HG03175 (cell line): Measurements from ENCODE around the gene RBMS2.
"Not testable (repeated sequence)": the region's sequence is repeated elsewhere in the genome, so short reads cannot be mapped to it uniquely, and the experiment has no call there.

Source experiments
- ATAC-seq: cut with Tn5 transposase; IDR thresholded peaks from one replicate; pipeline ENCODE4 v1.9.1; 2021; ENCODE audit warnings: mild to moderate bottlenecking, moderate library complexity; ENCODE audit not compliant: unreplicated experiment

RBMS2 gene

DNA sequence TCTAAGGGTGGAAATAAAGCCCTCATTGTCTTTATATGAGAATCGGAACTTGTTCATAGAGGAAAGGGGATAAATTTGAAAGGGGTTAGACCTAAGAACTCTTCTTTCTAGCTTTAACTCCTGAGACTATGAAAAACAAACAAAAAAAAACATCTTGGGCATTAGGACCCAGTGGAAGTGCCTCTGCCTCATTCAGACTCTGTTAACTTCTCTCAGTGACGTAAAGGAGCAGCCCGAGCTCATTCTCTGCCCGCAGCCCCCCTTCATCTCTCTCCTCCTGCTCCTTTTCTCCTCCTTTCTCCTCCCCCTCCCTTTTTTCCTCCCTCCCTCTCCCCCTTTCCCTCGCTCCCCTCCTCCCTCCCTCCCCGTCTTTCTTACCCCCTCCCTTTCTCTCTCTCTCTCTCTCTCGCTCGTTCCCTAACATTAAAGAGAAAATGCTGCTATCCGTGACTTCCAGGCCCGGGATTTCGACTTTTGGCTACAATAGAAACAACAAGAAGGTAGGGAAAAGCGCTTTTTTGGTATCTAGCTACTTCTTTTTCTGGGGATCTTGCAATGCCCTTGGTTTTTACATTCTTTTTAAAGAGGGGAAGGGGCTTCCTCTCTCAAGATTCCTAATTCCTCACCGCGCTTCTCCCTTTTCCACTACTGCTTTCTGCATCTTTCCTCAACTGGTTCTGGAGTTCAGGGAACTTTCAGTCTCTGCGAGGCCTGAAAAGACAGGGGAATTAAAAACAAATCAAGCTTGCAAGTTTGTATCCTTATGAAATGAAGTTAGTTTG lies at the start of gene RBMS2:
Gene RBMS2 (plus strand): TSS at position 231 of the 782 bp plus-strand sequence. CDS start 204 bp downstream, at position 435.
- ATAC-seq = no peak

GRCh38 chr12:56474389-56474788 lies 47.2 kb upstream of the RBMS2 start:
- no peak for ATAC-seq

GRCh38 chr12:56476143-56476542 lies 45.5 kb upstream of the RBMS2 start:
- ATAC-seq = no peak

DNA sequence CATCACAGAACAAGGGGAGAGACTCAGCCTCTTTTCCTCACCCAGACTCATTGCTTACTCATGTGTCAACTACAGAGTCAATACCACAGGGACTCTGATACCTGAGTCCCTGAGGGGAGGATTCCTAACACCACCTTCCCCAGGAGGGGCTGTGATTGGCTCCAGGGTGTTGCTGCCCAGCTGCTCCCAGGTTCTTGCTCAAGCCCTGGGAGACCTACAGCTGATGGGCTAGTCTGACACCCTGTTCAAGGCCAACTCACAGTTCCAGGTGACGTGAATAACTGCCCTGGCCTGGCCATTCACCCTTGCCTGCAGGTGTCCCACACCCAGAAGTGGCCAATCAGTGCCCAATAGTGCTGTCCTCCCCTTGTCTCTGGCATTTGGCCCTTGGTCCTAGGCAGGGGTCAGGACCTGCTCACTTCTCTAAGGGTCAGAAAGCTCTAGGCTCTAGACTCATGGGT lies 44.6 kb upstream of the RBMS2 start:
- no peak for ATAC-seq

- no peak for ATAC-seq
Measured at GRCh38 chr12:56477521-56478225, 43.9 kb upstream of the RBMS2 start.

DNA sequence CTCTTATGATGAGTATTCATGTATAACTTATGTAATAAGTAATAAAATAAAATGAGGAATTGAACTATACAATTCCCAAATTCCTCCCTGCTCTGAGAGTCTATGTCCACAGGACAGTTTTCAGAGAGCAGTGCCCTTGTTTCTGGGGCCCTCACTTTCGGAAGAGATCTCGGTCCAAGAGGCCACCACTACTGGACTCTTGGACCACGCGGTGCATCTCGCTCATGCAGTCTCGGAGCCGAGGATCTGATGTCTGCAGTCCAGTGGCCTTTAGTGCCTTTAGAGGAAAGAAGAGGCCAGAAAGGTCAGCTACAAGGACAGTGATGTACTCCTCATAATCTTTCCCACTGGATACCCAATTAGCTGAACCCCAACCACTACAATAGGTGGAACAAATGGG lies 42.0 kb upstream of the RBMS2 start:
- ATAC-seq = no peak

- no peak for ATAC-seq
Measured at GRCh38 chr12:56484566-56484965, 37.1 kb upstream of the RBMS2 start.

GRCh38 chr12:56486694-56487093 lies 34.9 kb upstream of the RBMS2 start:
- ATAC-seq = no peak

- ATAC-seq = peak; percentile 25
Measured at GRCh38 chr12:56487448-56488040, 34.1 kb upstream of the RBMS2 start.

- ATAC-seq = peak; percentile 95
Measured at GRCh38 chr12:56488041-56488955, 33.3 kb upstream of the RBMS2 start, which contains the start of gene GLS2. Gene GLS2, minus strand, starts transcription at chr12:56488161. Its CDS starts 43 bp downstream, at chr12:56488118.

GRCh38 chr12:56490360-56490759 lies 31.3 kb upstream of the RBMS2 start:
- no peak for ATAC-seq

DNA sequence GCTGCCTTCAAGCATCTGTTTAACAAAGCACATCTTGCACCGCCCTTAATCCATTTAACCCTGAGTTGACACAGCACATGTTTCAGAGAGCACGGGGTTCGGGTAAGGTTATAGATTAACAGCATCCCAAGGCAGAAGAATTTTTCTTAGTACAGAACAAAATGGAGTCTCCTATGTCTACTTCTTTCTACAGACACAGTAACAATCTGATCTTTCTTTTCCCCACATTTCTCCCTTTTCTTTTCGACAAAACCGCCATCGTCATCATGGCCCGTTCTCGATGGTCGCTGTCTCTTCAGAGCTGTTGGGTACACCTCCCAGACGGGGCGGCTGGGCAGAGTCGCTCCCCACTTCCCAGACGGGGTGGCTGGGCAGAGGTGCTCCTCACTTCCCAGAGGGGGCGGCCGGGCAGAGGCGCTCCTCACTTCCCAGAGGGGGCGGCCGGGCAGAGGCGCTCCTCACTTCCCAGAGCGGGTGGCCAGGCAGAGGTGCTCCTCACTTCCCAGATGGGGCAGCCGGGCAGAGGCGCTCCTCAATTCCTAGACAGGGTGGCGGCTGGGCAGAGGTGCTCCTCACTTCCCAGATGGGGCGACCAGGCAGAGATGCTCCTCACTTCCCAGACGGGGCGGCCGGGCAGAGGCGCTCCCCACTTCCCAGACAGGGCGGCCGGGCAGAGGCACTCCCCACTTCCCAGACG lies 28.1 kb upstream of the RBMS2 start:
- not testable (repeated sequence) for ATAC-seq

GRCh38 chr12:56494106-56494415 lies 27.6 kb upstream of the RBMS2 start:
- ATAC-seq = not testable (repeated sequence)

GRCh38 chr12:56494481-56494880 lies 27.1 kb upstream of the RBMS2 start:
- ATAC-seq = not testable (repeated sequence)

- not testable (repeated sequence) for ATAC-seq
Measured at GRCh38 chr12:56496704-56497103, 24.9 kb upstream of the RBMS2 start.

GRCh38 chr12:56498126-56498902 lies 23.3 kb upstream of the RBMS2 start:
- not testable (repeated sequence) for ATAC-seq

DNA sequence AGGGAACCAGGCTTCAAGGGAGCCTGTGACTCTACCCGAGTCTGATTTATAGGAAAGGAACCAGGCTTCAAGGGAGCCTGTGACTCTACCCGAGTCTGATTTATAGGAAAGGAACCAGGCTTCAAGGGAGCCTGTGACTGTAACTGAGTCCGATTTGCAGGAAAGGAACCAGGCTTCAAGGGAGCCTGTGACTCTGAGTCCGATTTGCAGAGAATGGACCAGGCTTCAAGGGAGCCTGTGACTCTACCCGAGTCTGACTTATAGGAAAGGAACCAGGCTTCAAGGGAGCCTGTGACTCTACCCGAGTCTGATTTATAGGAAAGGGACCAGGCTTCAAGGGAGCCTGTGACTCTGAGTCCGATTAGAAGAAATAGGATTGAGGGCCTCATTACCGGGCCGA lies 22.2 kb upstream of the RBMS2 start:
- ATAC-seq = not testable (repeated sequence)

DNA sequence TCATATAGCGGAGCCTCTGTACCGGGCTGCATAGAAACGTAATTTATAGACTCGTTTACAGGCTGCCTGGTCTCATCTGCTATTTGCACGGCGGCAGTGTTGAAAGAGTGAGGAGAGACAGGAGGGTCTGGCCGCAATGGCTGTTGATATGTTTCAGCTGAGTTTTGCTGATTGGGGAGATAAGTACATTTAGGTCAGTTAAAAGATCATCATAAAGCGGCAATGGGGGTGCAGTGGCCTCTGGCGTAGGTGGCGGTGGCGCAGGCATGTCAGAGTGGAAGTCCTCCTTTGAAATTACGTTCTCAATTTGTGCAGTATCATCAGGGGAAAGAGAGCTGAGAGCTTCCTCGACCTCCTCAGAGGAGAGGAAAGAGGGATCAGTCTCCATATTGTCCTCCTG lies 21.7 kb upstream of the RBMS2 start:
- ATAC-seq = not testable (repeated sequence)

DNA sequence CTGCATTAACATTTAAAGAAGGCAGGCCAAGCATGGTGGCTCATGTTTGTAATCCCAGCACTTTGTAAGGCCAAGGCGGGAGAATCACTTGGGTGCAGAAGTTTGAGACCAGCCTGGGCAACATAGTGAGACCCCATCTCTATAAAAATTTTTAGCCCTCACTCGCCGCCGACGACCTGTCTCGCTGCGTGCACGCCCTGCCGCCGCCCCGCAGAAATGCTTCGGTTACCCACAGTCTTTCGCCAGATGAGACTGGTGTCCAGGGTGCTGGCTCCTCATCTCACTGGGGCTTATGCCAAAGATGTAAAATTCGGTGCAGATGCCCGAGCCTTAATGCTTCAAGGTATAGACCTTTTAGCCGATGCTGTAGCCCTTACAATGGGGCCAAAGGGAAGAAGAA lies 10.8 kb upstream of the RBMS2 start:
- ATAC-seq = no peak
